Neural cell (in vitro differentiated cells): Measurements from ENCODE around the gene EPAS1. TPM values are rescaled to one million over a fixed set of nuclear protein-coding genes. Genes with fewer than 3 reads are reported as not detected.

Experiments
- H2AFZ ChIP-seq: fragments of 200-600, 300-800 bp; sonication (generic), shearing (Covaris generic); 2 replicates; pipeline ENCODE4 v1.6.0; 2014; ENCODE audit warnings: low read depth, mild to moderate bottlenecking, antibody characterized with exemption, low read length, moderate library complexity
- H3F3A ChIP-seq: fragments of 200-600 bp; shearing (Covaris generic); 2 replicates; pipeline ENCODE4 v1.6.1; 2016; ENCODE audit warnings: mild to moderate bottlenecking, moderate library complexity, mixed read lengths, antibody characterized with exemption, low read length; ENCODE audit not compliant: insufficient read depth, poor library complexity, severe bottlenecking
- H3K27ac ChIP-seq: fragments of 200-600, 300-800 bp; sonication (generic), shearing (Covaris generic); 2 replicates; pipeline ENCODE4 v1.5.1; 2014; ENCODE audit warnings: mild to moderate bottlenecking, low read length, moderate library complexity
- H3K27me3 ChIP-seq: fragments of 300-800, 200-600 bp; sonication (generic), shearing (Covaris generic); 2 replicates; pipeline ENCODE4 v1.6.0; 2014; ENCODE audit warnings: mild to moderate bottlenecking, low read depth, low read length, moderate library complexity; ENCODE audit not compliant: insufficient read depth
- H3K36me3 ChIP-seq: fragments of 300-800, 200-600 bp; sonication (generic), shearing (Covaris generic); 2 replicates; pipeline ENCODE4 v1.5.1; 2014; ENCODE audit warnings: mild to moderate bottlenecking, antibody characterized with exemption, low read length, moderate library complexity; ENCODE audit not compliant: insufficient read depth
- H3K4me2 ChIP-seq: fragments of 300-800, 200-600 bp; sonication (generic), shearing (Covaris generic); 2 replicates; pipeline ENCODE4 v1.6.0; 2014; ENCODE audit warnings: mild to moderate bottlenecking, low read length
- H3K4me3 ChIP-seq: fragments of 300-800, 200-600 bp; sonication (generic), shearing (Covaris generic); 2 replicates; pipeline ENCODE4 v1.5.1; 2014; ENCODE audit warnings: mild to moderate bottlenecking, low read length, moderate library complexity
- H3K79me2 ChIP-seq: fragments of 200-600 bp; shearing (Covaris generic); replicated peaks from 2 replicates; pipeline ENCODE4 v1.6.0; 2014; ENCODE audit warnings: mild to moderate bottlenecking, low read length, moderate library complexity; ENCODE audit not compliant: insufficient read depth
- H3K9ac ChIP-seq: fragments of 300-800, 200-600 bp; sonication (generic), shearing (Covaris generic); 2 replicates; pipeline ENCODE4 v1.6.1; 2016; ENCODE audit warnings: mild to moderate bottlenecking, low read length, mixed read lengths
- H3K9me2 ChIP-seq: fragments of 200-600 bp; shearing (Covaris generic); 2 replicates; pipeline ENCODE4 v1.6.1; 2016; ENCODE audit warnings: mild to moderate bottlenecking, low read length, mixed read lengths; ENCODE audit not compliant: insufficient read depth
- H3K9me3 ChIP-seq: fragments of 200-600, 300-800 bp; sonication (generic), shearing (Covaris generic); 2 replicates; pipeline ENCODE4 v1.6.1; 2016; ENCODE audit warnings: mild to moderate bottlenecking, mixed run types, low read length, moderate library complexity, mixed read lengths
- H4K20me1 ChIP-seq: fragments of 200-600 bp; shearing (Covaris generic); 2 replicates; pipeline ENCODE4 v1.6.1; 2016; ENCODE audit warnings: mild to moderate bottlenecking, mixed run types; ENCODE audit not compliant: insufficient read depth
- CTCF ChIP-seq: fragments of 450-650 bp; IDR thresholded peaks from 2 replicates; pipeline ENCODE4 v1.5.1; 2014; ENCODE audit warnings: antibody characterized with exemption, mild to moderate bottlenecking, moderate library complexity; ENCODE audit not compliant: poor library complexity, severe bottlenecking
- EP300 ChIP-seq: fragments of 450-650 bp; conservative IDR thresholded peaks from 2 replicates; pipeline ENCODE4 v1.6.1; 2014; ENCODE audit warnings: antibody characterized with exemption, mild to moderate bottlenecking, moderate library complexity; ENCODE audit not compliant: poor library complexity, severe bottlenecking
- EZH2 ChIP-seq: fragments of 200-600, 300-800 bp; shearing (Covaris generic), sonication (generic); IDR thresholded peaks from 2 replicates; pipeline ENCODE4 v1.6.1; 2014; ENCODE audit warnings: antibody characterized with exemption, low read length, borderline replicate concordance, mild to moderate bottlenecking; ENCODE audit not compliant: insufficient read depth, poor library complexity, severe bottlenecking
- MXI1 ChIP-seq: fragments of 450-650 bp; conservative IDR thresholded peaks from 2 replicates; pipeline ENCODE4 v1.6.1; 2014; ENCODE audit warnings: antibody characterized with exemption, mild to moderate bottlenecking; ENCODE audit not compliant: poor library complexity, severe bottlenecking
- POLR2AphosphoS5 ChIP-seq: IDR thresholded peaks from 2 replicates; pipeline ENCODE4 v1.6.1; 2012
- RAD21 ChIP-seq: fragments of 450-650 bp; conservative IDR thresholded peaks from 2 replicates; pipeline ENCODE4 v1.6.1; 2014; ENCODE audit warnings: antibody characterized with exemption, mild to moderate bottlenecking, moderate library complexity
- REST ChIP-seq: IDR thresholded peaks from 2 replicates; pipeline ENCODE4 v1.6.1; 2012; ENCODE audit warnings: borderline replicate concordance
- SMC3 ChIP-seq: fragments of 450-650 bp; conservative IDR thresholded peaks from 2 replicates; pipeline ENCODE4 v1.6.1; 2014; ENCODE audit warnings: antibody characterized with exemption, mild to moderate bottlenecking, moderate library complexity; ENCODE audit not compliant: poor library complexity
- TAF1 ChIP-seq: IDR thresholded peaks from 2 replicates; pipeline ENCODE4 v1.6.1; 2012; ENCODE audit warnings: low read depth
- polyA plus RNA-seq: library from polyadenylated mRNA; depleted of rRNA; stranded (reverse); fragments of >200 nt; gene quantifications from 2 replicates; pipeline ENCODE4 v1.2.3, GENCODE V29; 2014

The EPAS1 gene
- polyA plus RNA-seq, 1 donor from 2014 or later: not detected

- H2AFZ ChIP-seq: no peak overlapping the region
- TF ChIP-seq CTCF (no peak), TAF1 (no peak), EP300 (no peak), POLR2AphosphoS5 (no peak), SMC3 (no peak), REST (no peak), MXI1 (no peak), EZH2 (no peak), RAD21 (no peak)
- no peaks in the 10 kb centered on the region for H3K9me3 ChIP-seq
- H3K4me2 ChIP-seq: no peak overlapping the region
- no peaks in the 10 kb centered on the region for H4K20me1 ChIP-seq
- H3K9me2 ChIP-seq: no peaks in the 10 kb centered on the region
- no peak overlapping the region for H3K27ac ChIP-seq
- no peak overlapping the region for H3K9ac ChIP-seq
- H3K36me3 ChIP-seq: no peaks in the 10 kb centered on the region
- H3K27me3 ChIP-seq: no peaks in the 10 kb centered on the region
- H3K4me3 ChIP-seq: no peak overlapping the region
- no peaks in the 10 kb centered on the region for H3F3A ChIP-seq
- H3K79me2 ChIP-seq: no peaks in the 10 kb centered on the region
These were observed 131.8 kb downstream of the EPAS1 start for GRCh38 chr2:46428911-46429436.

GRCh38 chr2:46430413-46430812 is 133.2 kb downstream of the EPAS1 start:
- Histone ChIP-seq H3K79me2 (no peaks in the 10 kb centered on the region), H3K9ac (no peak overlapping the region), H3K4me3 (no peak overlapping the region), H3K27ac (no peak overlapping the region), H3K4me2 (no peak overlapping the region), H4K20me1 (no peaks in the 10 kb centered on the region), H3F3A (no peaks in the 10 kb centered on the region), H3K36me3 (no peaks in the 10 kb centered on the region), H3K9me3 (no peaks in the 10 kb centered on the region), H3K27me3 (no peaks in the 10 kb centered on the region), H3K9me2 (no peaks in the 10 kb centered on the region), H2AFZ (no peak overlapping the region)
- TF ChIP-seq SMC3: no peak
- no peak for TF ChIP-seq RAD21
- TF ChIP-seq POLR2AphosphoS5: no peak
- TF ChIP-seq EP300: no peak
- no peak for TF ChIP-seq MXI1
- no peak for TF ChIP-seq TAF1
- no peak for TF ChIP-seq REST
- no peak for TF ChIP-seq CTCF
- no peak for TF ChIP-seq EZH2
